Neural progenitor cell (in vitro differentiated cells): Measurements from ENCODE around the gene FATE1.

ENCODE experiments used
- CTCF ChIP-seq: fragments of 200-600 bp; sonication (generic); IDR thresholded peaks from 2 replicates; pipeline ENCODE4 v1.5.1; 2017; ENCODE audit warnings: antibody characterized with exemption, mild to moderate bottlenecking
- EZH2 ChIP-seq: fragments of 200-600 bp; sonication (generic); IDR thresholded peaks from 2 replicates; pipeline ENCODE4 v1.6.1; 2017; ENCODE audit warnings: antibody characterized with exemption, mild to moderate bottlenecking, moderate library complexity
- EZH2phosphoT487 ChIP-seq: fragments of 200-600 bp; sonication (generic); IDR thresholded peaks from 2 replicates; pipeline ENCODE4 v1.6.1; 2017; ENCODE audit warnings: antibody characterized with exemption

- TF ChIP-seq CTCF = no peak
- no peak for TF ChIP-seq EZH2
- no peak for TF ChIP-seq EZH2phosphoT487
Measured at GRCh38 chrX:151694121-151694520, 21.7 kb upstream of the FATE1 start.
